Measurements from ENCODE around the gene NFYA.

NFYA gene

DNA sequence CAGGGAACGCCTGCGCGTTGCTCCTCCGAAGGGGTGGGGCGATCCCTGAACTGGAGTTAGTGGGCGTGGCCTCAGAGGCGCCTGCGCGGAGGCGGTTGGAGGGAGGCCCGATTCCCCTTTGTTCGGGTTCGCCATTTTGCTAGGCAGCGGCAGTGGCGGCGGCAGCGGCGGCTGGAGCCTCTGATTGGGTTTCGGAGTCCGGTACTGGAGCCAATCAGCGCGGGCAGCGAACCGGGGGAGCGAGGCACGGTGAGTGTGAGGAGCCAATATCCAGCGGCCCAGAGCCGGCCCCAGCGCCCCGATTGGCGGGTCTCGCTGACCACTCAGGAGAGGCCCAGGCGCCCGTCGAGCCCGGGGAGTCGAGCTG lies at the start of gene NFYA:
TSS of gene NFYA (plus strand) at position 139 of the 367 bp plus-strand sequence. CDS start 6,116 bp downstream, outside the sequence.
- DNase-seq (ENCODE audit: low read depth) = no peak

DNA sequence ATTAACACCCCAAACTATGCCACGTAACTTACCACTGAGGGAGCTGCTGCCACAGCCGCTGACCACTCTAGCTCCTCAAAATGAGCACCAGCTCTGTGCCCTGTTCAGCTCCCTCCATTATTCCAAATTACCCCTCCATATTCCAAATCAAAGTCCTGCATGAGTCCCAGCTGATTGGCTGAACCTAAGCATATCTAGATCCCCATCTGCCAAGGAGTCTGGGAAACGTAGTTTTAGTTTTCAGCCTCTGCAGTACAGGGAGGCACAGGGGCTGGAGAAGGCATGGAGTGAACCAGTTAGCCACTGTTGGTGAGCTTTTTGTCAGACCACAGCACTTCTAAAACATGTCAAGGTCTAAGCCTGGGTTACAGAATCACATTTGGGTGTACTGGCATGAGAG lies 49.7 kb upstream of the NFYA start:
- no peak for DNase-seq (ENCODE audit: low read depth)

DNA sequence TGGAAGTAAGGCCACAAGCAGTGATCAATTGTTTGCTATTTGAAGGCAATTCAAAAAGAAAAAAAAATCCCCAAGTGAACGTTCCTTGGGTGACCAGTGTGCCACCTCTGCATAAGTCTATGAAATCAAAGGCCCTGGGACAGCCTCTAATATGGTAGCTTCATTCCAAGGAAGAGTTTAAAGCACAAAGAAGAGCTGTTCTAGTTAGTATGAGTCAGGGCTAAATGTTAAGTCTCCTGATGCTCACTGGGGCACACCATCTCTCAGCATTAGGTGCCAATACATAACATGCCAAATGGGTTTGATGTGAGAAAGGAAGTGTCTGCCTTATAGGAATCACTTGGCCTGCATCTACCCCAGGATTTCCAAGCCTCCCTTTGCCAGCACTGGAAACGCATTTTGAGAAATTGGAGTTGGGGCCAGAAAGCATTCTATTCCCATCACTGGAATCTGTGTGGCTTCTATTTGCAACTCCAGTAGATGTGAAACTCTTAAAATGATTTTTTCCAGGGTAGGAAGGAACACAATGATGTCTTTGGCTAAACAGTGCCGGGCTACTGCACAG lies 46.7 kb upstream of the NFYA start:
- no peak for DNase-seq (ENCODE audit: low read depth)

DNA sequence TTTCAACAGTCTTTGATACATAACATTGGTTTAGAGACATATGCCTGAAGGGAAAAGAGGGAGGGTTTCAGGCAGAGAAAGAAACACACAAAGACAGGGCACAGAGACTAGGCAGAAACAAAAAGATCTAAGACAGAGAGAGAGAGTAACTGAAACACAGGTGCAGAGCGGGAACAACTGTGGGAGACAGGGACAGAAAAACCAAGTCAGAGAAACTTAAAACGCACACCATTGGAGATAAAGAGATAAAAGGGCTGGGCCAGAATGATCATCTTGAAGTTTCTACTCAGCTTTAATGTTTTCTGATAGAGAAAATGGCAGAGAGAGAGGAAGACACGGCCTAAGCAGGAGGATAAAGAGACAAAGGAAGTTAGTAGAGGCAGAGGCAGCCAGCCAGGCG lies 45.5 kb upstream of the NFYA start:
- no peak for DNase-seq (ENCODE audit: low read depth)

DNA sequence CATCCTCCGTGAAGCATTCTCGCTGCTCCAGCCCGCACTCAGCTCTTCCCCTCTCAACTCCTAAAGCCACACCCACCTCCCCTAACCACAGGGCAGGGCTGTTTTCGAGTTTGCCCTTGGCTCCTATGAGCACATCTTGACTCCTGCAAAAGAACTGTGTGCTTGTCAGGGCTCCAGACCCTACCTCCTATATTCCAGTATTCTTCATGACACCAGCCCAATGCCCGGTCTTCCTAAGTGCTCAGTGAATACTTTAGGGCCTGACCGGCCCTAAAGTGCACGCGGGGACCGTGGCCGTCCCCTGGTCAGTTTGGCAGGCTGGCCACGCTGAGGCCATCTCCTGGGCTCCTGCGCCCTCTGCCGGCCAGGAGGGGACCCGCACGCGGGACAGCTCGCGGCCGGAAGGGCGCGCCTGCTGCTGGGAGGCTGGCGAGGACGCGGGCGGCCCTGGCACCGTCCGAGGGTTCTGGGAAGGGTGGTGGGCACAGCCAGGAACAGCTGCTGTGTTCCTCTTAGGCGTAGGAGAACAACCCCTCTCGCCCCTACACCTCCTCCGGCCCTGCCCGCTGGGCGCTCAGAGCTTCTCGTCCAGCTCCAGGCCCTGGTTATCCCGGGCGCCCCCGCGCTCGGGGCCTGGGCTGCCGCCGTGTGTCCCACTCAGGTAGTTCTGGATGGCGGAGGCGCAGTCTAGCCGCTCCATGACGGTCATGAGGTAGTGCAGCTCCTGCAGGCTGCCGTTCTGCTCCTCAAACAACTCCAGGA lies 44.8 kb upstream of the NFYA start:
- DNase-seq (ENCODE audit: low read depth) = peak; percentile 67

DNA sequence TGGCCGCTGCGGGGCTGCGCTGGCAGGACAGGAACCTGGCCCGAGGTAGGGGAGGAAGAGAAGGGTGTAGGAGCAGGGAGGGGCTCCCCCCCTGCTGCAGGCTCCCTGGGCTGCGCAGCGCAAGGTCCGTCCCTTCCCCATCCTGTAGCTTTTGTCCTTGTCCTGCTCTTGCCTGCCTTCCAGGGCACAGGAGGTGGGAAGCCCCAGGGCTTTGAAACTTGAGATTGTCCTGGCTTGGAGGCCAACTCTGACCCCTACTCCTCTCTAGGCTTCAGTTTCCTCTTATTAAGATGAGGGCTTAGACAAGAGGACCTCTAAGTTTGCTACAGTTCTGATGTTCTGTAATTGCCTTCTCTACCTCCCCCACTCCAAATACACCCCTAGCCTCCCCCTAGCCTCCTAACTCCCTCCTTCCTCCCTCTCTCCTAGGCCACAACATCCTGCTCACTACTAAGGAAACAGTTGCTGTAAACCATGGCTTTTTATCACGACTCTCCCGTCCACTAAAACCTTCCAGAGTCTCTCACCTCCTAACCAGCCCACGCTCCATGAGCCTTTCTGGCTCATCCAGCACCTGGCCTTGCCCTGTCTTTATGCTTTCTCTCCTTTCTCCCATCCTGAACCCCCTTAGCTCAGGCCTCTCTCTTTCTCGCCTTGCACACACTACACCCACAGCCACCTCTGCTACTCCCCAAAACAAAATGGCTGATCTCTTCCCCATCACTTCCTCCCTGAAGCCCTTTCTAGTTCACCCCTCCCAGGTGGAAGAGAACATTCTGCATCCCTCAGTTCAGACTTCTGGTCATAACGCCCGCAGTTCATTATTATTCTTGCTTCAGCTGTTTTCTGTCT lies 44.0 kb upstream of the NFYA start:
- DNase-seq (ENCODE audit: low read depth) = no peak

DNA sequence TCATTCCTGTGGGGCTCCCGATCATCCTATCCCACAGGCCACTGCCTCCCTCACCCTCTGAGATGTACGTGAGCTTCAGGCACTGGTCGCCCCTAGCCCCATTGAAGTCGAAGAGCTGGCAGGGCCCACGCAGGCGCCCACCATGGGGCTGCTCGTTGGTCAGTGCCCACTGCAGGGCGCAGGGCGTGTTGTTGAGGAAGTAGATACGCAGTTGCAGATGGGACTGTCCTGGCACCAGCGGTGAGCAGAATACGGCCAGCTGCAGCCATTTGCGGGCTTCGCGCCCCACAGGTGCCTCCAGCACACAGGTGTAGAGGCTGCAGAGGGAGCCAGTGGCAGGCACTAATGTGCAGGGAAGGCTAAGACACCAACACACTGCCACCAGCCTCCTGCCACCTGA lies 39.9 kb upstream of the NFYA start:
- DNase-seq (ENCODE audit: low read depth) = no peak

DNA sequence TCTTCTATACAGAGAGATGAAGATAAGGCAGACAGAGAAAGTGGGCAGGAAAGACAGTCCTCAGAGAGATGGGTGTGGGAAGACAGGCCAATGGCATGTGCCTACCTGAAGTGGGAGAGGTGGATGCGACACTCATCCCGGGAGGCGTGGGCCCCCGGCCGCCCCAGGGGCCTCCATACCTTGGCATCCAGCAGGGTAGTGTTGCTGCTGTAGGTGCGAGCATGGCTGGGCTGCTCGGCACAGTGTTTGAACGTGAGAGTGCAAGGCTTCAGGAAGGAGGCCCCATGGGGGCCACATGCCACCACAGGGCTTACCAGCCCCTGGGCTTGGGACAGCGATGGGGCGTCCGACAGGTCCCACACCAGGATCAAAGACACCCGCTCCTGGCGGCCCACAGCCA lies 39.0 kb upstream of the NFYA start:
- DNase-seq (ENCODE audit: low read depth) = no peak

DNA sequence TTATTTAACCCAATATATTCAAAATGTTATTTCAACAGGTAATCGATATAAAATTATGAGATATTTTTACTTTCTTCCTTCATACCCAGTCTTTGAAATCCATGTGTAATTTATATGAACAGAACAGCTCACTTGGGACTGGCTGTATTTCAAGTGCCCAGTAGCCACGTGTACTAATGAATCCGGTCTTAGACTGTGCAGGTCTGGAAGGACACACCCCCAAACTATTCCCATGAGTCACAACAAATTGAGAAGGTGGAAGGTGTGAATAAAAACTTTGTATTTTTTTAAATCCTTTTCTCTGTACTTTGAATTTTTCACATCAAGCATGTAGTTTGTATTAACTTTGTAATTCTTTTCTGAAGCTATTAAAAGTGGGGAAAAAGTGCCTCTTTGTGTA lies 36.6 kb upstream of the NFYA start:
- no peak for DNase-seq (ENCODE audit: low read depth)

DNA sequence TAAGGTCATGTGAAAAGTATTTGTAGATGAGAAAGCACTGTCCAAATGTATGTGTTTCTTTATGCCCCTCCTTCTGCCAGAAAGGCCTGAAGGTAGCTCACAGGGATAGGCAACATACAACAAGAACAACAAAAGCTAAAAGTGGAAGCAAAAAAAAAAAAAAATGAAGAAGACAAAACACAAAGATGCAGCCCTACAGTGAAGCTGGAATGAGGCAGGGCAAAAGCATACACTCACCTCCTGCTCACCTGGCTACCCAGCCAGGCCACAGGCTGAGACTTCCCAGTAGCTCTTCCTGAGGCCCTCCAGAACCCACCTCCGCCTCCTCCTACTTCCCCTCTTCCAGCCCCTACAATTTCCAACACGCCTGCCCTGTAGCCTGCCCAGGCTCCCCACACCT lies 36.2 kb upstream of the NFYA start:
- DNase-seq (ENCODE audit: low read depth) = no peak

DNA sequence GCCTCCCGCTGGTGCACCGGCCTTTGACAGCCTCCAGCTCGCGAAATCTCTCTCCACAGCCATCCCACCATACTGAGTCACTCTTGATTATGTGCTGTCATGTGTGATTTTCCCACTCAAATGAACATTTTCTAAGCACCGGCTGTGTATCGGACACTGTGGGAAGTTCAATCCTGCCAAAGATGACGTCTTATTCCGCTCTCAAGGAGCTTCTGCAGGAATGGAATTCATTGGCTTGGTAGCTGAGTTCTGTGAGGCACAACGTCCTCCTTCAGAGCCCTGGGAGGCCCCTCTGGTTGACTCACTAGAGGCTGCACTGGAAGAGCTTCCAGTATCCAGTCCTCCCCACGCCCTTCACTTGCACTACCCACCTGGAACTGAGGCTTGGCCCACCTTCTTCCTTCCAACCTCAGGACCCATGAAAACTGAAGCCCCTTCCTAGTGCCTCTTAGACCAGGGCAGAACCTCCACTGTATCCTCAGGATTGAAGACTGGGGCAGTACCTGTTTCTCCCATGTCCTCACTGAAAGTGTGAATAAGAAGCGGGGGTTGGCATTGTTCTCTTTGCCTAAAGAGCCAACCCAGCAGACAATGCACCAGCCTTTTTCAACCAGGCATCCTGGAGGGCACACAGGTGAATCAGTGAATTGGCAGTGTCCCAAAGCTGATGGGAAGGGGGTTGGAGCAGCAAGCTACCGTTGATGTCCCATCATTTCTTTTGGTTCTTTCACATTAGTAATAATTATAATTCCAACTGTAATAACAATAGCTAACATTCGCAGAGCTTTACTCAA lies 35.5 kb upstream of the NFYA start:
- no peak for DNase-seq (ENCODE audit: low read depth)

DNA sequence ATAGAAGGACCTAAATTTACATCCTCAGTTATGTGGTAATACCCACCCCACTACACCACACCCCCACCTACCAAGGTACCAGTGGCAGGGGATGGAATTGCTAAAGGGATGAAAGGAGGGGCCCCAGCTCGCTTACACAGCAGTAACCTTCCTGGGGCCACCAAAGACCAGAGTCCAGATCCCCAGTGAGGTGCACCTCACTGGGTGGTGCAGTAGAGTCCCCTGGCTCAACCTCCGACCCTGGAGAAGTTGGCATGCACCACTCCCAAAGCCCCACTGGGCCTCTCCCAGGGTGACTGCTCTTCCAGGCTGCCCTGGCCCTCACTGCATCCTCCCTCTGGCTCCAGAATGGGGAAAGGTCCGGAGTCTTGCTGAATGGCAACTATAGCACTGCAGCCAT lies 34.6 kb upstream of the NFYA start:
- DNase-seq (ENCODE audit: low read depth) = no peak

DNA sequence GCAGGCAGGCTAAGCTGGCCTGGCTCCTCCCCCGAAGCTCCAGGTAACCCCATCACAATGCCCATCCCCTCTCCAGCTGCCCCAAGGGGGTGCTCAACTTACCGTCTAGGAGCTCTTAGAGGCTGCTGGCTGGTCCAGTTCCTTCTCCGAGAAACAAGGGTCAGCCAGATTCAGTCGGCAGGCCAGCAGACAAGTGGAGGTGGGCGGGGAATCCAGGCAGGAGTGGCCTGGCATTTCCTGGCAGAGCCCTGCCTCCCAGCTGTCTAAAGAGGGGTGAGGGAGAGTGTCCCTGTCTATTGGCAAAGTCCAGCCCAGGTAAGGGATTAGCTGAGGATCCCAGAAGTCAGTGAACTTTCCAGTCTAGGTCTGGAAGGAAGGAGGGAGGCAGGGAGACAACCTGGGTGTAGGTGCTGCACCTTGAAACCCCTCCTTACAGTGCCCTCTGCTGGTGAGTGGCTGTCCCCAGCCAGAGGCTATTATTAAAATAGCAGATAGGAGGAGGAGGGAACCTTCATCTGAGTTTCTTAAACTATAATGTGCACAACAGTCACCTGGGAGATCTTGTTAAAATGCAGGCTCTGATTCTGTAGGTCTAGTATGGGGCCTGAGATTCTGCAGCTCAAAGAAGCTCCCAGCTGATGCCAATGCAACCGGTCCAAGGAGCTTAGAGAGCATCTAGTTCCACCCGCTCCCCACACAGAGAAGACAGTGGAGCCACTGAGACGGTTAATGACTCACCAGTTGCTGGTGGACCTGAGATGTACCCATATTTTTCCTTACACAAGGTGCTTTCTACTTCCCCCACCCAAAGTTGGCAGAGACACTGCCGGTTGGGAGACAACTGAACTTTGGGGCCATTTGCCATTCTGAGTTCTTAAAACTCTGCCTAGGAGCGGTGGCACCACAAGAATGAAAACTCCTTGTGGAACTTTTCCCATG lies 33.4 kb upstream of the NFYA start, which contains the start of gene UNC5CL:
TSS of gene UNC5CL (minus strand) at position 162 of the 939 bp plus-strand sequence. CDS start 4,147 bp downstream, outside the sequence.
- peak; percentile 32 for DNase-seq (ENCODE audit: low read depth)

DNA sequence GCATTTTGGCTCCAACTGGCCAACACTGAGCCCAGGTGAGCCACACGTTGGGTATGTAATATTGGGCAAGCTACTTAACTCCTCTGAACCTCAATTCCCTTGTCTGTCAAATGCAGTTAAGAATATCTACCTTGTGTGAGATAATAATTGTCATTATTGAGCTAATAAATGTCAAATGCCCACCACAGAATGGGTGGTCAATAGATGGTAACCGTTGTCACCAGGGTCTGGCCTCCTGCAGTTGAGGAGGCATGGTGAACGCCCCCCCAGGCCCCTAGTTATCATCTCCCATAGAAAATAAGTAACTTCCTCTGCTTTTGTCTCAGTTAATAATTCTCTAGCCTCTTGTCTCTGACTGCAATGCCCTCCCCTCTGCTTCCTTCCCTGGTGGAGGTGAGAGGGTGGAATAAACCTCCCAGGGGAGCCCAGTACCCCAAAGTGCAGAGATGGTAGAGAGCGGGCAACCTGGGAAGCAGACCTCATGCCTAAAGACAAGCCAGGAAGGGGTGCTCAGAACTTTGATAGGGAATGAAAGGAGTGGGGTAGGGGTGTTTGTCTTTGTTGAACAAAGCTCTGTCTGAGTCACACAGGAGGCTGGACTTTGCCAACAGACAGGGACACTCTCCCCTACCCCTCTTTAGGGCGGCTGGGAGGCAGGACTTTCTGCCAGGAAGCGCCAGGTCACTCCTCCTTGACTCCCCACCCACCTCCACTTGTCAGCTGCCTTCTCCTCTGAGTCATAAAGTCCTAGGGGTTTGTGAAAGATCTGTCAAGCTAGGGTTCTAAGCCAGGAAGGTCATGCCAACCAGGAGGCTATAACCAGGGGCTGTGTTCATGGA lies 32.5 kb upstream of the NFYA start:
- no peak for DNase-seq (ENCODE audit: low read depth)

DNA sequence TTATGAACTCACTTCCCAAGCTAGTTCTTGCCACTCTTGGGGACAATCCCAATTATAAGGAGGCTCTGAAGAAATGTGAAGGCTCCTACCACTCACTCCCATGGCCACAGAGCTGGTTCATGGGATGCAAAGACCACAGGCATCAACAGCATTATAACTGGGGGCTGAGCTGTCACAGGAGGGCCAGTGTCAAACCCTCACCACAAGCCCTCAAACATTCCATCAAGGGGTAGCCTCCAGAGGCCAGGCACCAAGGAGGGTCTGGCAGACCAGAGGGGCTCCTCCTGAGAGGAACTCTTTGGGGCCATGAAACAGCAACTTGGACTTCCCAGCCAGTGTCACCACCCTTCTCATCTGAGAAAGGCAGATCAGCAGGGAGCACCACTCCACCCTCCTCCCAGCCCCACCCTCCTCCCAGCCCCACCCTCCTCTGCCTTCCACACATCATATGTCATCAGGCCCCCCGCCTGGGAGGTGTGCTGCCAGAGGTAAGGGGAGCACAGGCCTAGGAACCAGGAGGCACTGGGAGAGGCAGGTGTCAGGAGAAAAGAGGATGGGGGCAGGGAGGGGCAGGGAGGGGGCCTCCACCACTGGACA lies 31.7 kb upstream of the NFYA start:
- DNase-seq (ENCODE audit: low read depth) = no peak

DNA sequence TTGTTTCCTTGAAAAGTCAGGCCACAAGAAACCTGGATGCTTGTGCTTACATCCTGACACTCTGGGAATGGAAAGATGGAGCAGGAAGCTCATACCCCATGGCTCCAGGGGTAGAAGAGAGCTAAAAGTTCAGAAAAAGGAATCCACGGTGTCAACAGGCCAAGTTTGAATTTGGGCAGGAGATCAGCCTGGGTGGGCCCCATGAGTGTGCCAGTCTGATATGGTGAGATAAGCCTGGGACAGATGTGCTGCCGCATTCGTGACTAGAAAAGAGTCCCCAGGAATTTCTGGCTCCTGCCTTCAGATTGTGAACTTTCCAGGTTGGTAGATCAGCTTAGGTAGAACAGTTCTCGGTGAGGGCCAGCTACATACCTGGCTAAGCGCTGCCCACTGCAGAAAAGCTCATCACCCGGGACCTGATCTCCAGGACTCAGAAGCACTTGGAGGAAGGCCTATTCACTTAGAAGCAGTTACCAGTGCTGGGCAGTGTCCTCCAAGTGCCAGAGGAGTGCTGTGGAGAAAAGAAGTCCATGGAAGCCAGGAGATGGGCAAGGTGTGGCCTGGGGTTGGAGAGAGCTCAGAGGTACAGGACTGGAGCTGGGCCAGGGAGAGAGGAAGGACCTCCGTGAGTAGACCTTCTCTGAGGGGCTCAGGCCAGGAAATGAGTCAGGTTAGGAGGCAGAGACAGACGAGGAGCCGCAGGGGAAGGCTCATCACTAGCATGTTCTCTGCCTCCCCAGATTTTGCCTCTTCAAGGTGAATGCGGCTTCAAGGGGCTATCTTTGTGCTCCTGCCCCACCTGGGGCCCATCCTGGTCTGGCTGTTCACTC lies 30.3 kb upstream of the NFYA start, which contains the start of gene TSPO2:
TSS of gene TSPO2 (plus strand) at position 242 of the 830 bp plus-strand sequence. CDS start at position 761, 519 bp downstream.
- DNase-seq (ENCODE audit: low read depth) = no peak

DNA sequence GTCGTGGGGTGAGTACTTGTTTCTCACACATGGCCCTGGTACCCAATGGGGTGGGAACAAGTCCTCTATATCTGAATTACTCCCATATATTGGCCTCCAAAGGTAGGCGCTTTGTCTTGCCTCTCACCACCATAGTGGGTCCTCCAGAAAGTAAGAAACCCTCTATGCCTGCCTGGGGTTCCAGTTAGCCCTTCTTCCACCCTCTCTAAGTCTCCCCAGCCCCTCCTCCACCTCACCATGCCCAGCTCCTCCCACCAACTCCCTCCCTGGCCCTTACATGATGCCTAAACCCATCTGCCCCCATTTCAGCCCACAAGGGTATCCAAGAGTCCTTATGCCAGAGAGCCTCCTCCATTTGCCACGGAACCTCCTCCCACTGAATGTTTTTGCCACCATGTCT lies 29.6 kb upstream of the NFYA start:
- no peak for DNase-seq (ENCODE audit: low read depth)

DNA sequence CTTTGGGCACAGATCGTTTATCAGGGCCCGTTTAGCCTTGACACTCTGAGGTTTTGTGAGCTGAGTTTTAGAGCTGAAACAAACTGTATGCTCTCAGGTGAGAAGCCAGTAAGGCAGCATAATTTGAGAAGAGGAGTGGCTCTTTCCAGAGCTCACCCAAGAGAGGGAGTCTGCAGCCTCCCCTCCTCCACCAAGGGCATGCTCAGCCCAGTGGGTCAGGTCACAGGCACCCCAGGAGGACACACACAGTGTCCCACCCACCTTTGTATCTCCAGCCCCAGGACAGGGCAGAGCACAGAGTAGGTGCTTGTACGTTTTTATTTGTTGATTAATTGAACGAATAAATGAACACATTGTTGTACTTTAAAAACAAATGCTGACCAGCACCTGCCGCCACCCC lies 27.1 kb upstream of the NFYA start:
- DNase-seq (ENCODE audit: low read depth) = no peak

DNA sequence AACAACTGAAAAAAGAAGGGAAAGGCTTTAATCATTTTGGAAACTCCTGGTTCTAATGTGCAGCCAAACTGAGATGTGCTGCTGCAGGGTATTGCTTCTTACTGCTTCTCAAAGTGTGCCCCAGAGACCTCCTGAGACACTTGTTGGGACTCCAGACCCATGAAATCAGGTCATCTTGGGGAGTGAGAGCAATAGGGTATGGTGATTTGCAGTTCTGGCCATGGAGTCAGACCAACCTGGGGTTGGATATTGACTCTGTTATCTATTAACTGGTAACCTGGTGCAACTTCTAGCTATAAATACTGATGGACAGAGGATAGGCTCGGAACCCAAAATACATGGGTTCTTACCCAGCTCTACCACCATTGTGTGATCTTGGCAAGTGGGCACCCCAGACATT lies 26.7 kb upstream of the NFYA start:
- no peak for DNase-seq (ENCODE audit: low read depth)
